Mesenchymal stem cell (in vitro differentiated cells and primary cell): ENCODE results near the gene ATIC.

Source experiments
- DNase-seq: peaks from one replicate; pipeline ENCODE4 v3.0.0-alpha.2; 2013
- H2AFZ ChIP-seq: one replicate; pipeline ENCODE4 v1.6.1; 2013; ENCODE audit warnings: low read depth, mild to moderate bottlenecking, control low read depth, inconsistent platforms, low read length, moderate library complexity
- H2AK5ac ChIP-seq: 2 replicates; pipeline ENCODE4 v1.6.1; 2013; ENCODE audit warnings: low read length, moderate library complexity, mild to moderate bottlenecking, inconsistent platforms; ENCODE audit not compliant: severe bottlenecking
- H2BK120ac ChIP-seq: one replicate; pipeline ENCODE4 v1.6.1; 2013; ENCODE audit warnings: low read depth, mild to moderate bottlenecking, inconsistent platforms, low read length, moderate library complexity
- H2BK12ac ChIP-seq, 2 experiments: one replicate each; pipeline ENCODE4 v1.6.1; 2013; ENCODE audit warnings: inconsistent platforms in 2 of 2, low read length in 2 of 2, mild to moderate bottlenecking in 2 of 2, moderate library complexity in 2 of 2, control low read depth in 1 of 2
- H2BK15ac ChIP-seq: one replicate; pipeline ENCODE4 v1.6.1; 2013; ENCODE audit warnings: mild to moderate bottlenecking, low read depth, inconsistent platforms; ENCODE audit not compliant: poor library complexity, severe bottlenecking
- H2BK5ac ChIP-seq: 2 replicates; pipeline ENCODE4 v1.6.1; 2013; ENCODE audit warnings: low read depth, mild to moderate bottlenecking, low read length, control low read depth, inconsistent platforms; ENCODE audit not compliant: poor library complexity, severe bottlenecking
- H3K14ac ChIP-seq, 2 experiments: one replicate each; pipeline ENCODE4 v1.6.1; 2013; ENCODE audit warnings: inconsistent platforms in 2 of 2, low read length in 2 of 2, control low read depth in 1 of 2, mild to moderate bottlenecking in 1 of 2, moderate library complexity in 1 of 2
- H3K18ac ChIP-seq, 2 experiments: one replicate each; pipeline ENCODE4 v1.6.1; 2013; ENCODE audit warnings: inconsistent platforms in 2 of 2, low read length in 2 of 2, control low read depth in 1 of 2, low read depth in 1 of 2, mild to moderate bottlenecking in 1 of 2
- H3K23ac ChIP-seq, 2 experiments: one replicate each; pipeline ENCODE4 v1.6.1; 2013; ENCODE audit warnings: inconsistent platforms in 2 of 2, low read length in 2 of 2, mild to moderate bottlenecking in 2 of 2, moderate library complexity in 2 of 2, control low read depth in 1 of 2
- H3K27ac ChIP-seq: 2 replicates; pipeline ENCODE4 v1.5.1; 2013; ENCODE audit warnings: mild to moderate bottlenecking, moderate library complexity, low read length, control low read depth, inconsistent platforms; ENCODE audit not compliant: poor library complexity, severe bottlenecking
- H3K27me3 ChIP-seq, 2 experiments: 2 replicates each; pipeline versions ENCODE4 v1.6.1 to v1.7.0; 2013; ENCODE audit warnings: low read length in 2 of 2, mild to moderate bottlenecking in 2 of 2, moderate library complexity in 2 of 2, control low read depth in 1 of 2, inconsistent platforms in 1 of 2; ENCODE audit not compliant: control insufficient read depth in 1 of 2, insufficient read depth in 1 of 2
- H3K36me3 ChIP-seq, 2 experiments: 2 replicates each; pipeline versions ENCODE4 v1.6.1 to v1.7.0; 2013; ENCODE audit warnings: low read length in 2 of 2, control low read depth in 1 of 2, inconsistent platforms in 1 of 2, low read depth in 1 of 2, mild to moderate bottlenecking in 1 of 2; ENCODE audit not compliant: insufficient read depth in 2 of 2, control insufficient read depth in 1 of 2
- H3K4ac ChIP-seq, 2 experiments: one replicate each; pipeline ENCODE4 v1.6.1; 2013; ENCODE audit warnings: inconsistent platforms in 2 of 2, low read length in 2 of 2, mild to moderate bottlenecking in 2 of 2, moderate library complexity in 2 of 2, control low read depth in 1 of 2, low read depth in 1 of 2
- H3K4me1 ChIP-seq: 2 replicates; pipeline ENCODE4 v1.6.1; 2013; ENCODE audit warnings: low read depth, low read length, control low read depth; ENCODE audit not compliant: control insufficient read depth, insufficient read depth
- H3K4me2 ChIP-seq: 2 replicates; pipeline ENCODE4 v1.6.1; 2013; ENCODE audit warnings: low read length, mild to moderate bottlenecking, inconsistent platforms; ENCODE audit not compliant: poor library complexity, severe bottlenecking
- H3K4me3 ChIP-seq, 2 experiments: 2 replicates each; pipeline versions ENCODE4 v1.5.1 to v1.7.0; 2013; ENCODE audit warnings: low read length in 2 of 2, mild to moderate bottlenecking in 2 of 2, control low read depth in 1 of 2, low read depth in 1 of 2; ENCODE audit not compliant: insufficient read depth in 1 of 2
- H3K79me1 ChIP-seq: replicated peaks from 2 replicates; pipeline ENCODE4 v1.6.1; 2013; ENCODE audit warnings: mild to moderate bottlenecking, control low read depth, low read length, inconsistent platforms; ENCODE audit not compliant: poor library complexity, severe bottlenecking
- H3K9ac ChIP-seq: 2 replicates; pipeline ENCODE4 v1.7.0; 2013; ENCODE audit warnings: mild to moderate bottlenecking, low read length, moderate library complexity
- H3K9me3 ChIP-seq: 2 replicates; pipeline ENCODE4 v1.7.0; 2013; ENCODE audit warnings: mild to moderate bottlenecking, low read length; ENCODE audit not compliant: control insufficient read depth
- H4K8ac ChIP-seq: one replicate; pipeline ENCODE4 v1.6.1; 2013; ENCODE audit warnings: inconsistent platforms, mild to moderate bottlenecking, low read length, moderate library complexity
- H4K91ac ChIP-seq: one replicate; pipeline ENCODE4 v1.6.1; 2013; ENCODE audit warnings: mild to moderate bottlenecking, low read length, inconsistent platforms
- WGBS: methylation state at CpG from one replicate; pipeline ENCODE4 v1.1.7; 2013; ENCODE audit warnings: mixed read lengths; 5-methylcytosine and 5-hydroxymethylcytosine counted together

Gene ATIC

GRCh38 chr2:215371915-215372897, 60.3 kb downstream of the ATIC start:
- Histone ChIP-seq H3K14ac (no peak overlapping the region), H2BK5ac (no peak overlapping the region), H3K9ac (peak overlapping the region; percentile 44), H3K79me1 (no peaks in the 10 kb centered on the region), H2BK12ac (no peak overlapping the region), H2AK5ac (no peak overlapping the region), H3K4me1 (peaks cover 6% of the 10 kb centered on the region), H3K4ac (no peak overlapping the region), H3K36me3 (peaks cover 44 to 99% of the 10 kb centered on the region in 2 experiments), H3K18ac (no peak overlapping the region), H2BK15ac (no peak overlapping the region), H3K23ac (no peak overlapping the region), H3K9me3 (no peaks in the 10 kb centered on the region), H4K91ac (no peak overlapping the region), H3K27ac (peak overlapping the region; percentile 25), H3K4me3 (no peak overlapping the region), H3K27me3 (no peaks in the 10 kb centered on the region), H4K8ac (no peak overlapping the region), H2AFZ (no peak overlapping the region), H3K4me2 (no peak overlapping the region), H2BK120ac (no peak overlapping the region)
- WGBS, result 95% methylated on average over 11 of the region's 14 CpGs
- DNase-seq, result no peak

- no peak overlapping the region for H3K4me2 ChIP-seq
- no peak overlapping the region for H3K18ac ChIP-seq
- 94% methylated on average over 5 of the region's 9 CpGs for WGBS
- no peak overlapping the region for H3K4me3 ChIP-seq
- no peak overlapping the region for H3K14ac ChIP-seq
- H2BK15ac ChIP-seq, result no peak overlapping the region
- DNase-seq, result no peak
- peaks cover 50 to 99% of the 10 kb centered on the region in 2 experiments for H3K36me3 ChIP-seq
- H3K4ac ChIP-seq, result no peak overlapping the region
- H3K9me3 ChIP-seq, result no peaks in the 10 kb centered on the region
- H3K79me1 ChIP-seq, result no peaks in the 10 kb centered on the region
- peak overlapping the region; percentile 44 for H3K9ac ChIP-seq
- H4K8ac ChIP-seq, result no peak overlapping the region
- no peak overlapping the region for H2BK120ac ChIP-seq
- H3K27ac ChIP-seq, result peak overlapping the region; percentile 11
- no peaks in the 10 kb centered on the region for H3K27me3 ChIP-seq
- H2BK12ac ChIP-seq, result no peak overlapping the region
- peaks cover 8% of the 10 kb centered on the region for H3K4me1 ChIP-seq
- H3K23ac ChIP-seq, result no peak overlapping the region
- H2AK5ac ChIP-seq, result no peak overlapping the region
- no peak overlapping the region for H4K91ac ChIP-seq
- H2AFZ ChIP-seq, result no peak overlapping the region
- no peak overlapping the region for H2BK5ac ChIP-seq
Measured at GRCh38 chr2:215372968-215373649, 61.2 kb downstream of the ATIC start.

- no peak overlapping the region for H4K8ac ChIP-seq
- no peaks in the 10 kb centered on the region for H3K79me1 ChIP-seq
- WGBS, result no CpG with 5 or more reads among the region's 1 CpG
Measured at GRCh38 chr2:215374002-215374401, 62.1 kb downstream of the ATIC start.

More at GRCh38 chr2:215374002-215374401, 62.1 kb downstream of the ATIC start:
- H3K4me2 ChIP-seq, result no peak overlapping the region
- no peak overlapping the region for H2BK12ac ChIP-seq
- H3K36me3 ChIP-seq, result peaks cover 52 to 99% of the 10 kb centered on the region in 2 experiments
- H2BK5ac ChIP-seq, result no peak overlapping the region
- peak overlapping the region; percentile 73 for H3K27ac ChIP-seq
- no peaks in the 10 kb centered on the region for H3K9me3 ChIP-seq
- H2AK5ac ChIP-seq, result no peak overlapping the region
- no peak overlapping the region for H3K14ac ChIP-seq
- no peak overlapping the region for H3K4ac ChIP-seq
- no peak overlapping the region for H3K18ac ChIP-seq
- no peak overlapping the region for H2BK15ac ChIP-seq
- H4K91ac ChIP-seq, result no peak overlapping the region
- no peaks in the 10 kb centered on the region for H3K27me3 ChIP-seq
- no peak for DNase-seq
- no peak overlapping the region for H2AFZ ChIP-seq
- peaks cover 8% of the 10 kb centered on the region for H3K4me1 ChIP-seq
- H3K4me3 ChIP-seq, result no peak overlapping the region
- no peak overlapping the region for H3K23ac ChIP-seq
- no peak overlapping the region for H2BK120ac ChIP-seq
- H3K9ac ChIP-seq, result peak overlapping the region; percentile 11
